NOMO-1 (cell line): ENCODE data around the gene NLRP7.
"Not testable (repeated sequence)": the region's sequence is repeated elsewhere in the genome, so short reads cannot be mapped to it uniquely, and the experiment has no call there.

ENCODE experiments used
- DNase-seq, 2 experiments: peaks; one replicate each; lab custom pipeline; 2025; ENCODE audit not compliant: unreplicated experiment in 2 of 2; lab: John Stamatoyannopoulos, UW

The NLRP7 gene

GRCh38 chr19:54947381-54947780 lies at the start of gene NLRP7:
NLRP7 (minus strand) TSS chr19:54947530.
- DNase-seq = no peak

- DNase-seq = no peak
These were observed 48.2 kb upstream of the NLRP7 start for GRCh38 chr19:54995561-54995960.

GRCh38 chr19:54989531-54989930 lies 42.2 kb upstream of the NLRP7 start:
- not testable (repeated sequence) for DNase-seq

DNA sequence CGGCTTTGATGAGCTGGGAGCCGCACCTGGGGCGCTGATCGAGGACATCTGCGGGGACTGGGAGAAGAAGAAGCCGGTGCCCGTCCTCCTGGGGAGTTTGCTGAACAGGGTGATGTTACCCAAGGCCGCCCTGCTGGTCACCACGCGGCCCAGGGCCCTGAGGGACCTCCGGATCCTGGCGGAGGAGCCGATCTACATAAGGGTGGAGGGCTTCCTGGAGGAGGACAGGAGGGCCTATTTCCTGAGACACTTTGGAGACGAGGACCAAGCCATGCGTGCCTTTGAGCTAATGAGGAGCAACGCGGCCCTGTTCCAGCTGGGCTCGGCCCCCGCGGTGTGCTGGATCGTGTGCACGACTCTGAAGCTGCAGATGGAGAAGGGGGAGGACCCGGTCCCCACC lies 35.2 kb upstream of the NLRP7 start:
- DNase-seq = not testable (repeated sequence)

GRCh38 chr19:54973229-54974090 lies 26.1 kb upstream of the NLRP7 start:
- DNase-seq = not testable (repeated sequence)

- not testable (repeated sequence) for DNase-seq
These were observed 24.1 kb upstream of the NLRP7 start for GRCh38 chr19:54971446-54971845.

DNA sequence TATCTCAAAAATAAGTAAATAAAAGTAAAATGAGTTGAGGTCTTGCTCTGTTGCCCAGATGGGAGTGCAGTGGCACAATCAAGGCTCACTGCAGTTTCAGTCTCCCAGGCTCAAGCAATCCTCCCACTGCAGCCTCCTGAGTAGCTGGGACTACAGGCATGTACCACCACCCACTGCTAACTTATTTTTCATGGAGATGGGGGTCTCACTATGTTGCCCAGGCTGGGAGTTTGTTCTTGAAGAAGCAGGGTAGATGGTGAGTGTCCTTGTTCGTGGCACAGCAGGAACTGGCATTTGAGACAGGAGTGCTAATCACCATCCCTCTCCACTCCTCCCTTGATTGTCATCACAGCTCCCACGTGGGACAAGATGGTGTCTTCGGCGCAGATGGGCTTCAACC lies 22.3 kb upstream of the NLRP7 start:
- DNase-seq = no peak

DNA sequence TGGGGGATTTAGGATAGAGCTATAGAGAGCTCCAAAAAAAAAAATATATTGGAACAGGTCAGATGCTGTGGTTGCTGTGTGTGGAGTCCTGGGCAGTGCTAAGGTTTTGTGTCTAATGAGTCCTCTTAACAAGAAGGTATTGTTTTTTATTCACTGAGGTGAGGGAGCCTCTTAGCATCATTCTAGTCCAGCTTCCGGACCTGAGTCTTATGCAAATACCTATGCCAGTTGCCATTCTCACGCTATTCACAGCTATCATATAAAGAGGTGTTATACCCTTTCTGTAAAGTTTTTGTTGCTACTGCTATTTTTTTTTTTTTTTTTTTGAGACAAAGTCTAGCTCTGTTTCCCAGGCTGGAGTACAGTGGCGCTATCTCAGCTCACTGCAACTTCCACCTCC lies 20.3 kb upstream of the NLRP7 start:
- no peak for DNase-seq

DNA sequence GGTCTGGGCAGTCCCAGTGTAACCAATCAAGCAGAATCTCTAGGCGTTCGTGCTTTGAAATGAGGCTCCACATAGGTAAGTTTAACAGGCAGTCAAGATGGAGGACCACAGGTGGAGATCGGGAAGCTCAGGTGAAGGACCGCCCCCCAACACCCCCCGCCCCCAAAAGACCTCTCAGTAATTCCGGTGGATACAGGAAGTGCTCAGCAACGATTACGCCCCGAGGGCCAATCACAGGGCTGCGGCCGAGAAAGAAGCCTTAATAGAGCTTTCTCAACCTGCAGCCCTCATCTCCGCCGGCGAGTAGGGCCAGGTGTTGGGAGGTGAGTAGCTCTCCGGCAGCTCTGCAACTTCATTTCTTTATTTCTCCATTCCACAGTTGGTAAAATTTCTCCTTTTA lies 17.7 kb upstream of the NLRP7 start:
- DNase-seq = not testable (repeated sequence)

DNA sequence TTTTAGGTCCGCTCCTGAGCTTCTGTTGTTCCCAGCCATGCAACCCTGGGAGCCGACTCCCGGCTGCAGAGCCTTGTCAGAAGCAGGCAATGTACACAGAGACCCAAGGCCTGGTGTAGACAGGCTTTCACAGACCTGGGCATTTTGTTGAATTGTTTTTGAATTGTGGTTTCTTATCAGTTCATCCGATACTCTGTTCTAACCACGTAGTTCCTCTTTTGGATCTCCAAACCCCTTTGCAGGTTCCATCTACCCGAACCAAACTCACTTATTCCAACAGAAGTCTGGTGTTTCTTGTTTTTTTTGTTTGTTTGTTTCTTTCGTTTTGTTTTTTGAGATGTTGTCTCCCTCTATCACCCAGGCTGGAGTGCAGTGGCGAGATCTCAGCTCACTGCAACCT lies 12.5 kb upstream of the NLRP7 start:
- peak; percentile 47 to 89 for DNase-seq

DNA sequence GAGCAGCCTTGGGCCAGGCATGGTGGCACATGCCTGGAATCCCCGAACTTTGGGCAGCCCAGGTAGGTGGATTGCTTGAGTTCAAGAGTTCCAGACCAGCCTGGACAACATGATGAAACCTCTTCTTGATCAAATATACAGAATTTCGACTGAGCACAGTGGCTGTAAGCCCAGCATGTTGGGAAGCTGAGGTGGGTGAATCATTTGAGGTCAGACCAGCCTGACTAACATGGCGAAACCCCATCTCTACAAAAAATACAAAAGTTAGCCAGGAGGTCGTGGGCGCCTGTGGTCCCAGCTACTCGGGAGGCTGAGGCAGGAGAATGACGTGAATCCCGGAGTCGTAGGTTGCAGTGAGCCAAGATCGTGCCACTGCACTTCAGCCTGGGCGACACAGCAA lies 8.0 kb upstream of the NLRP7 start:
- DNase-seq = no peak

GRCh38 chr19:54953345-54953713 lies 6.0 kb upstream of the NLRP7 start:
- not testable (repeated sequence) for DNase-seq

DNA sequence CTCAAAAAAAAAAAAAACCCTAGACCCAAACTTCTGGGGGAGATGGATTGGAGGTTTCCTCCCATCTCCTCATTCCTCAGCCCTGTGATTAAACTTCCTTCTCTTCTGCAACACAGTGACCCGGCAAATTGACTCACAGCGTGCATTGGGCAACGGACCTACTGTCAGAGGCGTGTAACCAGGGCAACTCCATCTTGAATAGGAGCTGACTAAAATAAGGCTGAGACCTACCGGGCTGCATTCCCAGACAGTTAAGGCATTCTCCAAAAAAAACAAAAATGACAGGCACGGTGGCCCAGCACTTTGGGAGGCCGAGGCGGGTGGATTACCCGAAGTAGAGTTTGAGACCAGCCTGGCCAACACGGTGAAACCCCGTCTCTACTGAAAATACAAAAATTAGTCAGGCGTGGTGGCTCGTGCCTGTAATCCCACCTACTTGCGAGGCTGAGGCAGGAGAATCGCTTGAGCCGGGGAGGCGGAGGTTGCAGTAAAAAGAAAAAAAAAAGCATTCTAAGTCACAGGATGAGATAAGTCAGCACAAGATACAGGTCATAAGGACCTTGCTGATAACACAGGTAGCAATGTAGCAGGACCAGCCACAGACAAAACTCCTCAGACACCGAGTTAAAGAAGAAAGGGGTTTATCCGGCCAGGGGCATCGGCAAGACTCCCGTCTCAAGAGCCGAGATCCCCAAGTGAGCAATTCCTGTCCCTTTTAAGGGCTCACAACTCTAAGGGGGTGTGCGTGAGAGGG lies 5.4 kb upstream of the NLRP7 start:
- peak; percentile 55 to 87 for DNase-seq

GRCh38 chr19:54950580-54950979 lies 3.2 kb upstream of the NLRP7 start:
- DNase-seq = peak in 1 of 2 experiments; percentile 8

DNA sequence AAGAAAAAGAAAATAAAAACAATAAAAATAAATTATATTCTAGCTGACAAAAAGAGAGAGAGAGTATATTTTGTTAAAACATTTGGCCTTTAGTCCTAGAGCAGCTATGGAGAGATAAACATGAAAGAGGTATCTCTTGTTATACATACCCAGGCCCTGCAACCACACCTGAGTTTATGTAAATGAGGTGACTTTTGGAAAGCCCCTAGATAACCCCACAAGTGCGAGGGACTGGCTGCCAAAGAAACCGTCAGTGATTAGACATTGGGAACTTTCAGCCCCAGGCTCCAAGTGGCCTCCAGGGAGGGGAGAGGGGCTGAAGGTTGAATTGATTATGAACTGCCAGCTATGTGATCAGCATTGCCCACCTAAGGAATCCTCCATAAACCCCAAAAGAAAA lies 2.1 kb upstream of the NLRP7 start:
- DNase-seq = no peak

- not testable (repeated sequence) for DNase-seq
These were observed 3.5 kb downstream of the NLRP7 start for GRCh38 chr19:54943772-54944361.

DNA sequence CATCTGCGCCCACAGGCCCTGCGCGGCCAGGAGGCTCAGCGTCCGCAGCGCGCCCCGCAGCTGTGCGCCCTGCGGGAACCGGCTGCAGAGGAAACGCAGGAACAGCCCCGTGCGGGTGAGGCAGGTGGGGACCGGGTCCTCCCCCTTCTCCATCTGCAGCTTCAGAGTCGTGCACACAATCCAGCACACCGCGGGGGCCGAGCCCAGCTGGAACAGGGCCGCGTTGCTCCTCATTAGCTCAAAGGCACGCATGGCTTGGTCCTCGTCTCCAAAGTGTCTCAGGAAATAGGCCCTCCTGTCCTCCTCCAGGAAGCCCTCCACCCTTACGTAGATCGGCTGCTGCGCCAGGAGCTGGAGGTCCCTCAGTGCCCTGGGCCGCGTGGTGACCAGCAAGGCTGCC lies 7.8 kb downstream of the NLRP7 start:
- not testable (repeated sequence) for DNase-seq

DNA sequence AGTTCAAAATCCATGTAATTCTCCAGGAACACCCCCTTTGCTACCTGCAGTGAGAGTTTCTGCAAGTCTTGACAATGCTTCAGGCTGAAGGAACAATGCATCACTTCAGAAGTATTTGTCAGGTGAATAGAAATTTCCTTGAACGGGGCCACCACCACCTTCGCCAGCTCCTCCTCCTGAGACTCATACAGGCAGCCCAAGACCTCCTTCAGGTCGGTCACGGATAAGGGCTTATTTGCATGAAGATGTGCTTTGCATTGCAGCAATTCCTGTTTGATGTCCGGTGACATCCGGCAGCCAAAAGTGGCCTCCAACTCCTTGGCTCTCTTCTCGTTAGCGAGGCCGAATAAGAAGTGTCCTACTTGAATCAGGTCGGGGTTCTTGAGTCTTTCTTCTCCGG lies 8.4 kb downstream of the NLRP7 start:
- DNase-seq = no peak

DNA sequence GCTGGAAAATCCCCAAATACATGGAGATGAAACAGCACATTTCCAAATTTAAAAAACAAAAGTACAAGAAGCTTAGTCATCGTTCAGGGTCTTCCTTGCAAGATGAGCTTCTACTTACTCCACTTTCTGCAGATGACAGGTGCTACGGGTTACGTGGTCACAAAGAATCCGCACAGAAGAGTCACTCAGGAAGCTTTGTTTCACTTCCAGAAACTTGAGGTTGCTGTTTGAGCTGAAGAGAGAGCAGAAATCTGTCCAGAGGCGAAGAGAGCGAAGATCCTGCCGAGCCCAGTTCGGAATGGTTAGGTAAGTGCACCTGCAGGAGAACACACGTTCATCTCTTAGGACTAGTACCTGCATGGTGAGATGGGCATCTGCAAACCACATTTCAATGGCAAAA lies 9.4 kb downstream of the NLRP7 start:
- DNase-seq = peak in 1 of 2 experiments; percentile 90

DNA sequence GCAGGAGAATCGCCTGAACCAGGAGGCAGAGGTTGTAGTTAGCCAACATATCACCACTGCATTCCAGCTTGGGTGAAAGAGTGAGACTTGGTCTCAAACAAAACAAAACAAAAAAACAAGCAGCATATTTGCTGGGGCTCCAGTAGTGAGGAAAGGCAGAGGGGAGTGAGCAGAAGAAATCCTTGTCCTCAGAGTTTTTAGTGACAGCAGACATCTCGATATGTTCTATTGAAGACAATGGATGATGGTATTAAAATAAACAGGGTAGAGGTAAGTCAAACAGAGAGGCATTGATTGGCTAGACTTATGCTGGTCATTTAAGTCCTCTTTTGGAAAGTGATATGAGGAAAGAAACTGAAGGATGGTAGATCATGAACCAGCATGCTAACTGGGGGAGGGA lies 19.0 kb downstream of the NLRP7 start:
- peak in 1 of 2 experiments; percentile 33 for DNase-seq

DNA sequence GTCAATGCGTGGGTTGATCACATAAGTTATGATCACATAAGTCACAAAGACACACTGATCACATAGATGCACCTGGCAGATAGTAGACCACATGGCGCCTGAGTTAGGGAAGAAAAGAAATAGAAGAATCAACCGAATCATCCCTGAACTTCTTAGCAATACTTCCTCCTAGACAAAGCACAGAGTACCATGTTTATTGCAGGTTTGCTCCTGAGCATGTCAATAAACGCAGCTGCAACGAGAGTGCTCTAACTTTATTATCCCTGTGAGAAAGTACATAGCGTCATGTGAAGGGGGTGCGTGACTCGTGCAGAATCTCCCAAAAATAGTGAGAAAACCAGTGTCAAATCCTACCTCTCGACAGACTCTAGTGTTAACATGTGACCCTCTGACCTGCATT lies 24.1 kb downstream of the NLRP7 start:
- peak in 1 of 2 experiments; percentile 55 for DNase-seq

DNA sequence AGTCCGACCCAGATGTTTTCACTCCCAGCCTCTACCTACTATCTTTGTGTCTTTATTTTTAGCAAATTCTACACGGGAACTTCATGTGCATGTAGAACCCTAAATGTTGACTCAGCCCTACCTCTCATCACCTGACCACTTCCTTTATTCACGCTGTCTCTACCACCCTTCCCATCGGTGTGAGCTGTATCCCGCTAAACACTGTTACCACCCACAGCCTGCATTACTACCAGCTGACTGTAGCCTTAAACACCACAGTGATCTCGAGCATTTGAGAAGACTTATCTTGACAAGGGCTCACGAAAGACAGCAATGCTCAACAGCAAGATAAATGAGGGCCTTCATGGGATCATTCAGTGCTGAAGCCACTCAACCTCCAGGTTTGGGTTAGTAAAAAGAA lies 26.2 kb downstream of the NLRP7 start:
- DNase-seq = no peak
